Activated CD4-positive, CD25-positive, alpha-beta regulatory T cell (primary cell): ENCODE measurements around the gene USH1G.
A peak's percentile ranks its signal among the peaks of the same experiment; 100 is the strongest.
"Not testable (repeated sequence)": the region's sequence is repeated elsewhere in the genome, so short reads cannot be mapped to it uniquely, and the experiment has no call there.

Experiments used
- DNase-seq, 4 experiments: peaks; one replicate each; lab custom pipeline; 2025; lab: John Stamatoyannopoulos, UW

Gene USH1G

DNA sequence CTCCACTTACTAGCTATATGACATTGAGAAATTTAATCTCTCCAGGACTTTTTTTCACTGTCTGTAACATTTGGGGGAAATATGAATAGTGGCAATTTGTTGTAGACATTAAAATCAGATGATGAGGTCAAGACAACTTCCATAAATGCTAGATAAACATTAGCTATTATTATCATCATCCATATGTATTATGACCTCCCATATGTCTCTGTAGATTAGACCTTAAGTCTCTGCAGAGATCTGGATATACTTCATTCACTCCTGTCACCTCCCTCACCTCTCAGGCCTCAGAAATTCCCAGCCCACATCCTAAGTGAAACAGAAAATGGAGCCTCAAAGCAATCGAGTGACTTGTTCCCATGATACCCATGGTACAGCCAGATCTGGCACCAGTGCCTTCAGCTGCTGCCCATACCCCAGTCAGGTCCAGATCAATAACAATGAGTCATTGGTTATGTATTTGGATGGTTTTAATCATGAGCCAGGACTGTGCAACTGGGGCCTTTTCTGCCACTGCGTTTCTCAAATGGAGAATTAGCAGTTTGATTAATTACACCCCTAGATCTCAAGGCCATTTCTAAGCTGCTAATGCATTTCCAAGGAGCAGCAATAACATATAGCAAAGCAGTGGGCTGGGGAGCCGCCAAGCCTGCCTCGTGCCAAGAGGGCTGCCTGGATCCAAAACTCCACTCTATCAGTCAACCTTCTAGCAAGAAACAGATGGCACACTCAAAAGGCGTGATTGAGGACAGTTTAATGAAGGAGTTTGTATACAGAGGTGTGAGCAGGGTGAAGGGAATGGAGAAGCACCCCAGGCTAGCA, 47.7 kb downstream of the USH1G start:
- no peak for DNase-seq

DNA sequence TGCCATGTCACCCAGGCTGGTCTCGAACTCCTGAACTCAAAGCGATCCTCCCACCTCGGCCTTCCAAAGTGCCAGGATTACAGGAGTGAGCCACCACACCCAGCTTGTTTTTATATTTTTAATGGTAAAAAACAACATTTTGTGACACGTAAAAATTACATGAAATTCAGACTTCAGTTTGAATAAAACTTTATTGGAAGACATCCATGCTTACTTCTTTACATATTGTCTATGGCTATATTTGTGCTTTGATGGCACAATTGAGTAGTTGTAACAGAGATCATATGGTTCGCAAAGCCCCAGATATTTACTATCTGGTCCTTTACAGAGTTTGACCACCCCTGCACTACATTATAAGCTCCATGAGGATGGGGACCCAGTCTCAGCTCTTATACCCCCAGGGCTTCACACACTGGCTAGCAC, 48.4 kb downstream of the USH1G start:
- DNase-seq = no peak

DNA sequence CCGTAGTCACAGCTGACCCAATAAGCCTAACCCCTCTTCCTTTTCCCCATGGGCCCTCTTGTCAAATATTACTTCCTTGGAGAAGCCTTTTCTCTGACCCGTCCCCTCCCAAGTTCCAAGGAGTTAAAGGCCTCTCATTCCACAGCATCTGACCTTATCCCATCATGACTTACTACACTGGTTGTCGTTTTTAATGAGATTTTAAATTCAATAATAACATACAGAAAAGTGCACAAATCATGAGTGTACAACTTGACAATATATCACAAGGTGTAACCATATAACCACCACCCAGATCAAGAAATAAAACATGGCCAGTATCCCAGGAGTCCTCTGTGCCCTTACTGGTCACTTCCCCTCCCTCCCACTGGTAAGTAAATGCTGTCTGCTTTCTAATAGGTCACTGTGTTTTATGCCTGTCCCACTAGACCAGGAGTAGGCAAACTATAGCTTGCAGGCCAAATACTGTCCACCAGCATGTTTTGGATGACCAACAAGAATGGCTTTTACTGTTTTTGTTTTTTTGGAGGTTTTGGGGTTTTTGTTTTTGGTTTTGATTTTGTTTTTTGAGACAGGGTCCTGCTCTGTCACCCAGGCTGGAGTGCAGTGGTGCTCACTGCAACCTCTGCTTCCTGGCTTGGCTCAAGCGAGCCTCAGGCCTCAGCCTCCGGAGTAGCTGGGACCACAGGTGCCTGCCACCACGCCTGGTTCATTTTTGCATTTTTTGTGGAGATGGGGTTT, 49.0 kb downstream of the USH1G start:
- no peak for DNase-seq

DNA sequence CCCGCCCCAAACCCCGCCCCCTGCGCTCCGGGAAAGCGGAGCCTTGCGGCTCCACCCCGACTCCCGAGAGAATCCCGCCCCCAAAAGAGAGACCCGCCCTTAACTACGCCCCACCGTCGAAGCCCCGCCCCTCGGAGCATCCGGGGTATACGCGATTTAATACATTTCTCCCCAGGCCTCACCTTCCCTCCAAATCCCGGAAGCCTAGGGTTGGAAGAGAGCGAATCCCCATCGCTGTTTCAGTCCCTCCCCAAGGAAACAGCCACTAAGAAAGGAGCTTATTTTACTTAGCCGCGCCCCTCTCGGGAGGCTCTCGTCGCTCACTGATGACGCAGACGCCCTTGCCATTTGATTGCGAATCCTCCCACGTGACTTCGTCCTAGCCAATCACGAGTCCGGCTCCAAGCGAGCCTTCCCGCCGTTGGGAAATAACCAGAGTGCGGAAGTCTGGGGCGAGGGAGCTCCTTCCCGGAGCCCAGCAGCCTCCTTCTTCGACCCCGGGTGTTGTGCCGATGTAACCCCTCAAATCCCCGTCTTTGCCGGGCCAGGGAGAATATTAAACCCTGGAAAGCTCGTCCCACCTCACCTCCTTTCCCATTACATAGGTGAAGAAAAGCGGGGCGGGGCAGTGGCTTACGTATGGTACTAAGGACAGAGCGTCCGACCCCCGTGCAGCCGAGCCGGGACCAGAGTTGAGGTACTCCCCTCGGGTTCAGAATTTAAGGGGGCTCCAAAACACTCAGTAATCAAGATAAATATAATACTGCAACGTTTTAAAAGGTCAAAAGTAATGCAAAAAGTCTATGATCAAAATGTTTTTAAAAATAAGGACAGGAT, 49.8 kb downstream of the USH1G start:
- DNase-seq = peak; percentile 99 to 100 (median 100)

DNA sequence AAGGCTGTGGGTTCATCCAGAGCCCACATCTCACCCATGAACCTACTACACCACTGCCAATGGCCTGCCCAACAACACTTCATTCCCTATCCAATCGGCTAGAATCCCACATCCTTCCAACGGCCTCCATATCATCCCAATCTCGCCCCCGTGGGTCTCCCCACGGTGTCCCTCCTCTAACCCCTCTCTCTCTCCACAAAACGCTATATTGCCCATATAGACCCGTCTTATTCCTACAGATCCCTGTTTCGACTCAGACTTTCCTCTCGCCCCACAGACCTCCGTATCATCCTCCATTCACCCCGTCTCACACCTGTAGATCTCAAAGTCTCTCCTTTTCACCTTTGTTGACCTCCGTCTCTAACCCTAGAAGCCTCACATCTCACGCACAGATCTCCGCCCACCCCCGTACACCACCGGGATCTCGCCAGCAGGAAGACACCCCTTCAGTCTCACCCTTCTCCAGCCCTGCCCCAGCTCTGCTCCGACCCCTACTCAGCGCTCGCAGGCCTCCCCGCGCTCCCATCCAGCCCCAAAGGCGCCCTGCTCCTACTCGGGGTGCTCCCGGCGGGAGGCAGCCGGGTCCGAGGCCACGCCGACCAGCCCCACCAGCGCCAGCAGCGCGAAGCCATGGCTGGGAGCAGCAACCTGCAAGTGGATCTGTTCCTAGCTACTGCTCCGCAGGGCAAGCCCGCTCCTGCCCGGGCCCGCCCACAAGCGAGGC, 50.6 kb downstream of the USH1G start, which contains the start of gene FDXR:
Gene FDXR (minus strand): TSS at position 682 of the 724 bp plus-strand sequence. CDS start 50 bp downstream, at position 632.
- DNase-seq = no peak

DNA sequence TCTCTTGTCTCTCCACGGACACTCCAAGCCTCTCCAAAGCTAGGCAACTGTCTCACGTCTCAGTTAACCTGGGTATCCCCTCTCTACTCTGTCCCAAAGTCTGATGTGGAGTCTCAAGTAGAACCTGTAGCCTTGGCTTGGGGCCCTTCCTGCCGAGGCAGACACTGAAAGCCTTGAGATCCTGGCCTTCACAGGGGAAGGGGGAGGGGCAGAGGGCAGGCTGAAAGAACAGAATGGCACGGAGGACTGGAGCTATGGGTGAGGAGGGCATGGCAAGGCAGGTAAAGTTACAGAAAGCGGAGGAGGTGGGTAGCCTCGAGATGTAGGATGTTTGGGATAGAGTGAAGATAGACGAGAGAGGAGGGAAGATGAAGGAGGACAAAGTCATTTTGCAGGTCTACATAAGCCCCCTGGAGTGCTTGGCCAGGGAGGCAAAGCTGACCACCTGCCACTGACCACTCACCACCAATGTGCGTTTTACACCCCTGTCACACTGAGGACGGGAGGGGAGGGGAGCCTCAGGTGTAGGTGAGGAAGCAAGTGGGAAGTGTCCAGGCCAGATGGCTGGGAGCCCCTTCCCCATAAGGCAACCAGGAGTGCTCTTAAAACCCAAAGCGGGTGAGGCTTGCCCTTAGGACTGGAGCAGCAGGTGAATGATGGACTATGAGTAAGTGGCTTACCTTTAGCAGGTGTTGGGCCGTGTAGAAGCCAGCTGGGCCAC, 51.5 kb downstream of the USH1G start:
- no peak for DNase-seq

DNA sequence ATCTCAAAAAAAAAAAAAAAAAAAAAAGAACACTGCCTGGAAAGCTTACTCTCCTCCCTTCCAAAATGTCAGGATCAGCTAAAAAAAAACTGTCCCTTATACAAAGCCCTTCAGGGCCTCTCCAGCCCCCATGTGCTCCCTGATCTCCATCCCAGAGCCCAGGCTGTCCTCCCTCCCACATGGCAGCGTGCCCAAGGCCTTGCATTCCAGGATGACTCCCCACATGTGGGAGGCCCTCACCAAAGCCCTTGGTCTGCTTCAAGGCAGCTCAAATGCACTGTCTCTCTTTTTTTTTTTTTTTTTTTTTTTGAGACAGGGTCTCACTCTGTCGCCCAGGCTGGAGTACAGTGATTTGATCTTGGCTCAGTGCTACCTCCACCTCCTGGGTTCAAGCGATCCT, 52.5 kb downstream of the USH1G start:
- no peak for DNase-seq

DNA sequence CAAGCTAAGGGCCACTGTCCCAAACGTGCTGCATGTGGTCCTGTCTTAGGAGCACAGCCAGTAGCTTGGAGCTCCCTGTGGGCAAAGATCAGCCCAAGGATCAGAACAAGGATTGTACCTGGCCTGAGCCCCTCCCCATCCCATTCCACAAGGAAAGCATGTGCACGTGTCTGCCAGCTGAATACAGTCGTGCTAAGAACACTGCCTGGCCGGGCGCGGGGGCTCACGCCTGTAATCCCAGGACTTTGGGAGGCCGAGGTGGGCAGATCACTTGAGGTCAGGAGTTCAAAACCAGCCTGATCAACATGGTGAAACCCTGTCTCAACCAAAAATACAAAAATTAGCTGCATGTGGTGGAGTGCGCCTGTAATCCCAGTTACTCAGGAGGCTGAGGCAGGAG, 53.0 kb downstream of the USH1G start:
- DNase-seq = not testable (repeated sequence)

DNA sequence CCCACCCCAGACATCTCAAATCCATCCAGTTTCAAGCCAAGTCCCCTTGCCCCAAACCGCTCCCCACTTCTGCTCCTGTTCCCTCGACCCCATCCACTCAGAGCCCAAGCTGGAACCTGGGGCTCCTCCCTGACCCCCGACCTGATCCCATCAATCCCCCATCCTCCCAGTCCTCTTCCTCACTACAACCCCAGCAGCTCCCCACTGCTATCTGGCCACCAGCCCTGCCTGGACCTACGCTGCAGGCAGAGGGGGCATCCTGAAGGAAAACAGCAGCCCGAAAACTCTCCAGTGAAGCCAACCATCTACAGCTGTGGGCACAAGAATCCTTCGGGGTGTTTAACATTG, 54.2 kb downstream of the USH1G start:
- DNase-seq = no peak

DNA sequence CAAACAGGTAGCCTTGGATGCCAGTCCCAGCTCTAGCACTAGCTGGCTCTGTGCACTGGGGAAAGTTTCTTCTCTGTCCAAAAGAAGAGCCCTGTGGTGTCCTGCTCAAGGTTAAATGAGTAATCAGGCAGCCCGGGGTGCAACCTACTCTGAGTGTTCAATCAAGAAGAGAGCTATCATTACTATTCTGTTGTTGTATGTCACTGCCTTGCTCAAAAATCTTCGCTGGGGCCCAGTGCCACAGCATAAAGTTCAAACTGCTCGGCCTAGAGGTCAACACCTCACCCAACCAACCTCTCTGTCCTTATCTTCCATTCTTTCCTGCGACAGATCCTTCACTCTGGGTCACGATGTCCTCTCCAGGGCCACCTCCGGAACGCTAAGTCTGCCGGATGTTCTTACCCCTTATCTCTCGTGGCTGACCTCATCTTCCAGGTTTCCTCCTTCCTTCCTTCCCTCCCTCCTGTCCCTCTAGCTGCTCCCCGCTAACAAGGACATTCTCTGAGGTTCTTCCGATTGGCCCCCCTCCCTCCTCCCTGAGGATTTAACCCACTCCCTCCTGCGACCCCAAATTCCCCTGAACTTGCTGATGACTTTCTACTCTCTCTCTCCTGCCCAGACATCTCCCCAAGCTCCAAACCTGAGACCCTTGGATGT, 54.7 kb downstream of the USH1G start:
- no peak for DNase-seq

DNA sequence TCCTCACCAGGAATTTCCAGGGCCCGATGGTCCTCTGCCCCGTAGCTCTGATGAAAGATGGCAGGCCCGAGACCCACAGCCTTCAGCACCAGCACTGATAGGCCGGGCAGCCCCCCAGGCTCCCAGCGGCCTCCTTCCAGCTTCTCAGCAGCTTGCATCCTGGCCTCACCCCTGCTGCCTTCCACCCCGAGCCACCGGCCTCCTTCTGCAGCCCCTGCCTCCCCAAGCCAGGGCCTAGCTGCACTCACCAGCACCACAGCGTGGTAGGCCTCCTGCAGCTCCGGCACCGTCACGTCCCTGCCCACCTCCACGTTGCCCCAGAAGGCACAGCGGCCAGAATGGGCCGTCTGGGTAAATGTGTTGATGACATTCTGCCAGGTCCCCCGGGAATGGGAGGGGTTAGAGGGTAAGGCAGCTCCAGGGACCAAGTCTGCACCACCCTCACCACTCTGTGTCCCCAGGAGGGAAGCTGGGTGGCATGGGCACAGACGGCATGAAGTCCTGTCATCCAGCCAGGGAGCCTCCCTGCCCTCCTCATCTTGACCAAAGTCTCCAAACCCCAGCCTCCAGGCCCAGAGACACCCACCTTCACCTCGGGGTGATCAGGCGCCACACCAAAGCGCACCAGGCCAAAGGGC, 56.7 kb downstream of the USH1G start:
- DNase-seq = no peak
